ENCODE data around the gene KBTBD2. TPM values are rescaled to one million over a fixed set of nuclear protein-coding genes. Genes with fewer than 3 reads are reported as not detected.

The KBTBD2 gene
- polyA plus RNA-seq, 1 donor from 2014 or later: 70.1 TPM

DNA sequence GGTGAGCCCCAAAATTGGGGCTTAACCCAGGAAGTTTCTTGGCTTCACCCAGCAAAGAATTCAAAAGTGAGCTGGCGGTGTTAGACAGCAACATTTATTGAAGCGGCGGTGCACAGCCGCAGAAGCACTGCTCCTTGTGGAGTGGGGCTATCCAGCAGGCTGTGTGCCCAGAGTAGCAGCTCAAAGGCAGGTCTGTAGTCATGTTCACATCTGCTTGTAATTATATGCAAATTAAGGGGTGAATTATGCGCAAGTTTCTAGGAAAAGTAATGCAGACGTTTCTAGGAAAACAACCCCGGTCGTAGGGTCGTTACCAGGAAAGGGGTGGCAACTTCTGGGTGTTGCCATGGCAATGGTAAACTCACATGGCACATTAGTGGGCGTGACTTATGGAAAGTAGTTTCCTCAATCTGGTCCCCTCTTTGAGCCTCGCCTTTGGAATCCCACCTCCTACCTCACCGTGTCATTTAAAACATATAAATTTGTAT lies 13.7 kb upstream of the KBTBD2 start:
- no peak overlapping the region for H3K4me2 ChIP-seq (ENCODE audit: low read length)
- no peaks in the 10 kb centered on the region for H3K9me3 ChIP-seq (ENCODE audit: low read length)
- TF ChIP-seq MXI1 (conservative IDR thresholded peaks at IDR 0.05; ENCODE audit: poor library complexity, severe bottlenecking) (no peak), EP300 (conservative IDR thresholded peaks at IDR 0.05; ENCODE audit: poor library complexity, severe bottlenecking) (no peak), EZH2 (IDR thresholded peaks at IDR 0.05; ENCODE audit: borderline replicate concordance, insufficient read depth, low read length, poor library complexity, severe bottlenecking) (no peak), RAD21 (conservative IDR thresholded peaks at IDR 0.05) (no peak), POLR2AphosphoS5 (IDR thresholded peaks at IDR 0.05) (no peak), SMC3 (conservative IDR thresholded peaks at IDR 0.05; ENCODE audit: poor library complexity) (no peak), TAF1 (IDR thresholded peaks at IDR 0.05; ENCODE audit: low read depth) (no peak)
- TF ChIP-seq, protein P1, sequence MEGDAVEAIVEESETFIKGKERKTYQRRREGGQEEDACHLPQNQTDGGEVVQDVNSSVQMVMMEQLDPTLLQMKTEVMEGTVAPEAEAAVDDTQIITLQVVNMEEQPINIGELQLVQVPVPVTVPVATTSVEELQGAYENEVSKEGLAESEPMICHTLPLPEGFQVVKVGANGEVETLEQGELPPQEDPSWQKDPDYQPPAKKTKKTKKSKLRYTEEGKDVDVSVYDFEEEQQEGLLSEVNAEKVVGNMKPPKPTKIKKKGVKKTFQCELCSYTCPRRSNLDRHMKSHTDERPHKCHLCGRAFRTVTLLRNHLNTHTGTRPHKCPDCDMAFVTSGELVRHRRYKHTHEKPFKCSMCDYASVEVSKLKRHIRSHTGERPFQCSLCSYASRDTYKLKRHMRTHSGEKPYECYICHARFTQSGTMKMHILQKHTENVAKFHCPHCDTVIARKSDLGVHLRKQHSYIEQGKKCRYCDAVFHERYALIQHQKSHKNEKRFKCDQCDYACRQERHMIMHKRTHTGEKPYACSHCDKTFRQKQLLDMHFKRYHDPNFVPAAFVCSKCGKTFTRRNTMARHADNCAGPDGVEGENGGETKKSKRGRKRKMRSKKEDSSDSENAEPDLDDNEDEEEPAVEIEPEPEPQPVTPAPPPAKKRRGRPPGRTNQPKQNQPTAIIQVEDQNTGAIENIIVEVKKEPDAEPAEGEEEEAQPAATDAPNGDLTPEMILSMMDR (IDR thresholded peaks at IDR 0.05; ENCODE audit: poor library complexity, severe bottlenecking): no peak
- TF ChIP-seq, protein P2, sequence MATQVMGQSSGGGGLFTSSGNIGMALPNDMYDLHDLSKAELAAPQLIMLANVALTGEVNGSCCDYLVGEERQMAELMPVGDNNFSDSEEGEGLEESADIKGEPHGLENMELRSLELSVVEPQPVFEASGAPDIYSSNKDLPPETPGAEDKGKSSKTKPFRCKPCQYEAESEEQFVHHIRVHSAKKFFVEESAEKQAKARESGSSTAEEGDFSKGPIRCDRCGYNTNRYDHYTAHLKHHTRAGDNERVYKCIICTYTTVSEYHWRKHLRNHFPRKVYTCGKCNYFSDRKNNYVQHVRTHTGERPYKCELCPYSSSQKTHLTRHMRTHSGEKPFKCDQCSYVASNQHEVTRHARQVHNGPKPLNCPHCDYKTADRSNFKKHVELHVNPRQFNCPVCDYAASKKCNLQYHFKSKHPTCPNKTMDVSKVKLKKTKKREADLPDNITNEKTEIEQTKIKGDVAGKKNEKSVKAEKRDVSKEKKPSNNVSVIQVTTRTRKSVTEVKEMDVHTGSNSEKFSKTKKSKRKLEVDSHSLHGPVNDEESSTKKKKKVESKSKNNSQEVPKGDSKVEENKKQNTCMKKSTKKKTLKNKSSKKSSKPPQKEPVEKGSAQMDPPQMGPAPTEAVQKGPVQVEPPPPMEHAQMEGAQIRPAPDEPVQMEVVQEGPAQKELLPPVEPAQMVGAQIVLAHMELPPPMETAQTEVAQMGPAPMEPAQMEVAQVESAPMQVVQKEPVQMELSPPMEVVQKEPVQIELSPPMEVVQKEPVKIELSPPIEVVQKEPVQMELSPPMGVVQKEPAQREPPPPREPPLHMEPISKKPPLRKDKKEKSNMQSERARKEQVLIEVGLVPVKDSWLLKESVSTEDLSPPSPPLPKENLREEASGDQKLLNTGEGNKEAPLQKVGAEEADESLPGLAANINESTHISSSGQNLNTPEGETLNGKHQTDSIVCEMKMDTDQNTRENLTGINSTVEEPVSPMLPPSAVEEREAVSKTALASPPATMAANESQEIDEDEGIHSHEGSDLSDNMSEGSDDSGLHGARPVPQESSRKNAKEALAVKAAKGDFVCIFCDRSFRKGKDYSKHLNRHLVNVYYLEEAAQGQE (IDR thresholded peaks at IDR 0.05; ENCODE audit: borderline replicate concordance): no peak
- no peak overlapping the region for H2AFZ ChIP-seq (ENCODE audit: low read depth, low read length)
- no peaks in the 10 kb centered on the region for H3K79me2 ChIP-seq (replicated peaks; ENCODE audit: insufficient read depth, low read length)
- H3F3A ChIP-seq (ENCODE audit: insufficient read depth, low read length, poor library complexity, severe bottlenecking): no peaks in the 10 kb centered on the region
- no peaks in the 10 kb centered on the region for H3K9me2 ChIP-seq (ENCODE audit: insufficient read depth, low read length)
- H3K27ac ChIP-seq (ENCODE audit: low read length): peak overlapping the region; percentile 28
- H3K27me3 ChIP-seq (ENCODE audit: insufficient read depth, low read depth, low read length): no peaks in the 10 kb centered on the region
- H3K36me3 ChIP-seq (ENCODE audit: insufficient read depth, low read length): no peaks in the 10 kb centered on the region
- no peaks in the 10 kb centered on the region for H4K20me1 ChIP-seq (ENCODE audit: insufficient read depth)
- H3K4me3 ChIP-seq (ENCODE audit: low read length): peak overlapping the region; percentile 39
- H3K9ac ChIP-seq (ENCODE audit: low read length): no peak overlapping the region

DNA sequence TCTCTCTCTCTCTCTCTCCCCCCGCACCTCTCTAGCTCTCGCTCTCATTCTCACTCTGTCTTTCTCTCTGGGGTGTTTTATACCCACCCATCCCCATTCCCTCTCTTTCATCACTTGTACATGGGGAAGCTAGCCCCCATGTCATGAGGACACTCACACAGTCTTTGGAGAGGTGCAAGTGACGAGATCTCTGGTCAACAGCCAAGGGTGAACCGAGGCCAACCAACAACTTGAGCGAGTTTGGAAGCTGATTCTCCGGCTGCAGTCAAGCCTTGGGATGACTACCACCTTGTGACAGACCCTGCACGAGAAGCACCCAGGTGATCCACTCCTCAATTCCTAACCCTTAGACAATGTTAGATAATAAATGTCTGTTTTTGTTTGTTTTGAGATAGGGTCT lies 10.1 kb upstream of the KBTBD2 start:
- Histone ChIP-seq H2AFZ (ENCODE audit: low read depth, low read length) (no peak overlapping the region), H3K36me3 (ENCODE audit: insufficient read depth, low read length) (no peaks in the 10 kb centered on the region), H3K4me3 (ENCODE audit: low read length) (no peak overlapping the region), H3K79me2 (replicated peaks; ENCODE audit: insufficient read depth, low read length) (no peaks in the 10 kb centered on the region), H3F3A (ENCODE audit: insufficient read depth, low read length, poor library complexity, severe bottlenecking) (no peaks in the 10 kb centered on the region), H4K20me1 (ENCODE audit: insufficient read depth) (no peaks in the 10 kb centered on the region), H3K9ac (ENCODE audit: low read length) (no peak overlapping the region), H3K9me2 (ENCODE audit: insufficient read depth, low read length) (no peaks in the 10 kb centered on the region), H3K27me3 (ENCODE audit: insufficient read depth, low read depth, low read length) (no peaks in the 10 kb centered on the region), H3K4me2 (ENCODE audit: low read length) (no peak overlapping the region), H3K27ac (ENCODE audit: low read length) (no peak overlapping the region), H3K9me3 (ENCODE audit: low read length) (no peaks in the 10 kb centered on the region)
- TF ChIP-seq, protein P2 (IDR thresholded peaks at IDR 0.05; ENCODE audit: borderline replicate concordance): no peak
- TF ChIP-seq RAD21 (conservative IDR thresholded peaks at IDR 0.05): no peak
- no peak for TF ChIP-seq EP300 (conservative IDR thresholded peaks at IDR 0.05; ENCODE audit: poor library complexity, severe bottlenecking)
- TF ChIP-seq SMC3 (conservative IDR thresholded peaks at IDR 0.05; ENCODE audit: poor library complexity): no peak
- TF ChIP-seq EZH2 (IDR thresholded peaks at IDR 0.05; ENCODE audit: borderline replicate concordance, insufficient read depth, low read length, poor library complexity, severe bottlenecking): no peak
- TF ChIP-seq POLR2AphosphoS5 (IDR thresholded peaks at IDR 0.05): no peak
- TF ChIP-seq, protein P1 (IDR thresholded peaks at IDR 0.05; ENCODE audit: poor library complexity, severe bottlenecking): no peak
- no peak for TF ChIP-seq MXI1 (conservative IDR thresholded peaks at IDR 0.05; ENCODE audit: poor library complexity, severe bottlenecking)
- TF ChIP-seq TAF1 (IDR thresholded peaks at IDR 0.05; ENCODE audit: low read depth): no peak
